ENCODE measurements around the gene KLHL11.

The KLHL11 gene

GRCh38 chr17:41864836-41865595 is at the start of gene KLHL11:
Gene KLHL11 (minus strand): TSS chr17:41865423. CDS start chr17:41865370, 53 bp downstream.
- in situ Hi-C loops (cut with MboI; ENCODE audit: low sequenced_read_pairs, unreplicated experiment), result no loop called here
- peak; percentile 95 for DNase-seq (ENCODE audit: low spot score)
- TF ChIP-seq CTCF (IDR thresholded peaks at IDR 0.05; ENCODE audit: borderline replicate concordance, control extremely low read depth, extremely low read depth, insufficient read depth, missing control alignments), result no peak

- no peak for DNase-seq (ENCODE audit: low spot score)
- no peak for TF ChIP-seq CTCF (IDR thresholded peaks at IDR 0.05; ENCODE audit: borderline replicate concordance, control extremely low read depth, extremely low read depth, insufficient read depth, missing control alignments)
- in situ Hi-C loops (cut with MboI; ENCODE audit: low sequenced_read_pairs, unreplicated experiment), result no loop called here
Observed at GRCh38 chr17:41915020-41915419, 49.8 kb upstream of the KLHL11 start.

- in situ Hi-C loops (cut with MboI; ENCODE audit: low sequenced_read_pairs, unreplicated experiment), result no loop called here
- TF ChIP-seq CTCF (IDR thresholded peaks at IDR 0.05; ENCODE audit: borderline replicate concordance, control extremely low read depth, extremely low read depth, insufficient read depth, missing control alignments), result no peak
Observed at GRCh38 chr17:41914358-41914766, 49.1 kb upstream of the KLHL11 start.

GRCh38 chr17:41913798-41914197 is 48.6 kb upstream of the KLHL11 start:
- TF ChIP-seq CTCF (IDR thresholded peaks at IDR 0.05; ENCODE audit: borderline replicate concordance, control extremely low read depth, extremely low read depth, insufficient read depth, missing control alignments), result no peak
- in situ Hi-C loops (cut with MboI; ENCODE audit: low sequenced_read_pairs, unreplicated experiment), result no loop called here
- no peak for DNase-seq (ENCODE audit: low spot score)

More at GRCh38 chr17:41914358-41914766, 49.1 kb upstream of the KLHL11 start:
- no peak for DNase-seq (ENCODE audit: low spot score)

GRCh38 chr17:41912925-41913324 is 47.7 kb upstream of the KLHL11 start:
- in situ Hi-C loops (cut with MboI; ENCODE audit: low sequenced_read_pairs, unreplicated experiment), result no loop called here
- no peak for TF ChIP-seq CTCF (IDR thresholded peaks at IDR 0.05; ENCODE audit: borderline replicate concordance, control extremely low read depth, extremely low read depth, insufficient read depth, missing control alignments)

GRCh38 chr17:41910701-41911391 is 45.6 kb upstream of the KLHL11 start:
- in situ Hi-C loops (cut with MboI; ENCODE audit: low sequenced_read_pairs, unreplicated experiment), result no loop called here
- no peak for TF ChIP-seq CTCF (IDR thresholded peaks at IDR 0.05; ENCODE audit: borderline replicate concordance, control extremely low read depth, extremely low read depth, insufficient read depth, missing control alignments)
- no peak for DNase-seq (ENCODE audit: low spot score)

More at GRCh38 chr17:41912925-41913324, 47.7 kb upstream of the KLHL11 start:
- no peak for DNase-seq (ENCODE audit: low spot score)
